GM21528 (cell line): Measurements from ENCODE around the gene C1QL2.

Experiments used
- ATAC-seq: cut with Tn5 transposase; IDR thresholded peaks from one replicate; pipeline ENCODE4 v1.9.1; 2021; ENCODE audit warnings: mild to moderate bottlenecking, moderate library complexity; ENCODE audit not compliant: unreplicated experiment, low FRiP score

C1QL2 gene

GRCh38 chr2:119180892-119181291 lies 22.3 kb upstream of the C1QL2 start:
- ATAC-seq, result no peak

GRCh38 chr2:119179991-119180390 lies 21.4 kb upstream of the C1QL2 start:
- no peak for ATAC-seq

GRCh38 chr2:119179202-119179601 lies 20.7 kb upstream of the C1QL2 start:
- no peak for ATAC-seq

GRCh38 chr2:119178776-119179175 lies 20.2 kb upstream of the C1QL2 start:
- no peak for ATAC-seq

GRCh38 chr2:119177838-119178190 lies 19.3 kb upstream of the C1QL2 start:
- no peak for ATAC-seq

GRCh38 chr2:119177171-119177837 lies 18.8 kb upstream of the C1QL2 start:
- no peak for ATAC-seq

- no peak for ATAC-seq
Measured at GRCh38 chr2:119175517-119175916, 17.0 kb upstream of the C1QL2 start.

- no peak for ATAC-seq
Measured at GRCh38 chr2:119174993-119175347, 16.4 kb upstream of the C1QL2 start.

- ATAC-seq, result peak; percentile 86
Measured at GRCh38 chr2:119174216-119174992, 15.9 kb upstream of the C1QL2 start.

GRCh38 chr2:119173556-119174060 lies 15.1 kb upstream of the C1QL2 start:
- ATAC-seq, result no peak

- ATAC-seq, result no peak
Measured at GRCh38 chr2:119170504-119170903, 12.0 kb upstream of the C1QL2 start.

GRCh38 chr2:119169717-119170116 lies 11.2 kb upstream of the C1QL2 start:
- no peak for ATAC-seq

GRCh38 chr2:119160361-119160990 lies 1.9 kb upstream of the C1QL2 start:
- ATAC-seq, result no peak

- no peak for ATAC-seq
Measured at GRCh38 chr2:119157850-119158511, 570 bp downstream of the C1QL2 start.

GRCh38 chr2:119156891-119157773 lies 1.4 kb downstream of the C1QL2 start:
- no peak for ATAC-seq

GRCh38 chr2:119156105-119156890 lies 2.3 kb downstream of the C1QL2 start:
- no peak for ATAC-seq

GRCh38 chr2:119155633-119156032 lies 2.9 kb downstream of the C1QL2 start:
- ATAC-seq, result no peak

GRCh38 chr2:119154076-119154475 lies 4.5 kb downstream of the C1QL2 start:
- no peak for ATAC-seq

GRCh38 chr2:119149611-119150010 lies 8.9 kb downstream of the C1QL2 start:
- no peak for ATAC-seq
